ENCODE results near the gene HSPA14.
"Not testable (repeated sequence)": the region's sequence is repeated elsewhere in the genome, so short reads cannot be mapped to it uniquely, and the experiment has no call there.

HSPA14 gene

GRCh38 chr10:14837757-14838581 is at the start of gene HSPA14, which contains the start of the genes CDNF and MSANTD7:
TSS of gene HSPA14 (plus strand) at chr10:14838306. CDS start at chr10:14838403, 97 bp downstream.
TSS of gene CDNF (minus strand) at chr10:14838037. CDS start at chr10:14837946, 91 bp downstream.
TSS of gene MSANTD7 (plus strand) at chr10:14838306. CDS start at chr10:14842285, 3,979 bp downstream.
- peak; percentile 91 for DNase-seq

- DNase-seq = no peak
Measured at GRCh38 chr10:14798636-14799035, 39.5 kb upstream of the HSPA14 start.

GRCh38 chr10:14800397-14800796 is 37.7 kb upstream of the HSPA14 start:
- DNase-seq = no peak

GRCh38 chr10:14801723-14802122 is 36.4 kb upstream of the HSPA14 start:
- DNase-seq = no peak

- DNase-seq = no peak
Measured at GRCh38 chr10:14803827-14804226, 34.3 kb upstream of the HSPA14 start.

- DNase-seq = no peak
Measured at GRCh38 chr10:14806318-14806717, 31.8 kb upstream of the HSPA14 start.

- no peak for DNase-seq
Measured at GRCh38 chr10:14810969-14811953, 26.8 kb upstream of the HSPA14 start.

- DNase-seq = no peak
Measured at GRCh38 chr10:14812271-14812670, 25.8 kb upstream of the HSPA14 start.

- DNase-seq = no peak
Measured at GRCh38 chr10:14815681-14816080, 22.4 kb upstream of the HSPA14 start.

DNA sequence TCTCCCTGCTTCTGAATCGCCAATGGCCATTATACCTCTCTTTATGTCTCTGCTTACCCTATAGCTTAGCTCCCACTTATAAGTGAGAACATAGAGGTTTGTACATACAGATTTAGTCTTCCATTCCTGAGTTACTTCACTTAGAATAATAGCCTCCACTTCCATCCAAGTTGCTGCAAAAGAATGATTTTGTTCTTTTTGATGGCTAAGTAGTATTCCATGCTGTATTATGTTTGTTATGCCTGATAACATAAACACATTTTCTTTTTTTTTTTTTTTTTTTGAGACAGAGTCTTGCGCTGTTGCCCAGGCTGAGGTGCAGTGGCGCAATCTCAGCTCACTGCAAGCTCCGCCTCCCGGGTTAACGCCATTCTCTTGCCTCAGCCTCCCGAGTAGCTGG is 21.4 kb upstream of the HSPA14 start:
- not testable (repeated sequence) for DNase-seq

DNA sequence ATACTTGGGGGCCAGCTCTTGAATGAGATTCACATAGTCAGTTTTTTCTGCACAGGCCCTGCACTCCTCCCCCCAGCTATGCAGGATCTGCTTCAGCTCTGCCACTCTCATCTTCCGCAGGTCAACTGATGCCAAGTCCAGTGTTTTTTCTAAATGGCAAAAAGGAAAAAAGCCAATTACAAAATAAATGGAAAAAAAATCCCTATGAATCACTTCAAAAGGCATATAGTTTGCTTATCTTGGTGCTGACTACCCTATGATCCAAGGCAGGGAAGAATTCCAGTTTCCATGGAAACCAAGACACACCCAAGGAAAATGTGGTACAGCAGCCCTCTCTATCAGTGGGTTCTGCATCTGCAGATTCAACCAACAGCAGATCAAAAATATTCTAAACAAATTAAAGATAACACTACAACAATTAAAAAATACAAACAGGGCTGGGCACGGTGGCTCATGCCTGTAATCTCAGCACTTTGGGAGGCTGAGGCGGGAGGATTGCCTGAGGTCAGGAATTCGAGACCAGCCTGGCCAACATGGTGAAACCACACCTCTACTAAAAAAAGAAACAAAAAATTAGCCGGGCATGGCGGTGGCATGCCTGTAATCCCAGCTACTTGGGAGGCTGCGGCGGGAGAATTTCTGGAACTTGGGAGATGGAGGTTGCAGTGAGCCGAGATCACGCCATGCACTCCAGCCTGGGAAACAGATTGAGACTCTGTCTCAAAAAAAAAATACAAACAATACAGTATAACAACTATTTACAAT is 17.9 kb upstream of the HSPA14 start:
- DNase-seq = no peak

DNA sequence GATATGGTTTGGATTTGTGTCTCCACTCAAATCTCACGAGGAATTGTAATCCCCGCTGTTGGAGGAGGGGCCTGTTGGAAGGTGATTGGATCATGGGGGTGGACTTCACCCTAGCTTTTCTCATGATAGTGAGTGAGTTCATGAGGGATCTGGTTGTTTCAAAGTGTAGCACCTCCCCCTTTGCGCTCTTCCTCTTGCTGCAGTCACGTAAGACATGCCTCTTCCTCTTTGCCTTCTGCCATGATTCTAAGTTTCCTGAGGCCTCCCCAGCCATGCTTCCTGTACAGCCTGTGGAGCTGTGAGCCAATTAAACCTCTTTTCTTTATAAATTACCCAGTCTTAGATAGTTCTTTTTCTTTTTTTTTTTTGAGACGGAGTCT is 17.3 kb upstream of the HSPA14 start:
- DNase-seq = no peak

GRCh38 chr10:14821635-14822375 is 16.3 kb upstream of the HSPA14 start:
- no peak for DNase-seq

DNA sequence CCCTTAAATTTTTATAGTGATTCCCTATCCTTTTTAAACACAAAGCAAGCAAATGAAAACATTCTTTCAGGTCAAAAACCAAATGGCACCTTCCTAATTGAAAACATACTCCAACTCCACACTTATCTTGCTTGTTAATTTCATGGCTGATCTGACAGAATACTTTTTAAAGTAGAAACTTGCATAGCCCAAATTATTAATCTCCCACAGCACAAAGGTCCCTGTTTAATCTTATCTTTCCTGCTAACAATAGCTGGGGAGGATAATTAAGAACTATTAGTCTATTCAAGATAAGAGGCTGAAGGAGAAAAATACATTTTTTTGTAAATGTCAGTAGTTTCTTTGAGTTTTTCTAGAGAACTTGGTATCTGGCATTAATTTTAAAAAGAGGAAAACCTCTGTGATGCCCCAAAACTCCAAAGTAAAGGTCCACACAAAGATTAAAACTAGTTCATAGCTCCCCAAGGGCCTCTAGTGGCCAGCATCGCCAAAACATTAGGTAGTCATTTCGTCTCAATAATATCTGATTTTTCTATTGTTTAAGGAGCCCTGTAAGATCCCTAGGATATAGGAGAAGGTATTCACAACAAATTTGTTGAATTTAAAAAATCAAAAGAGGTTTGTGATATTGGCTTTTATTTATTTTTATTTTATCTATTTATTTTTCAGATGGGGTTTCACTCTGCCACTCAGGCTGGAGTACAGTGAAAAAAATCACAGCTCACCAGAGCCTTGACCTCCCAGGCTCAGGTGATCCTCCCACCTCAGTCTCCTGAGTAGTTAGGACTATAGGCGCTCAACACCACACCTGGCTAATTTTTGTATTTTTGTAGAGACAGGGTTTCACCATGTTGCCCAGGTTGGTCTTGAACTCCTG is 15.0 kb upstream of the HSPA14 start:
- DNase-seq = no peak

DNA sequence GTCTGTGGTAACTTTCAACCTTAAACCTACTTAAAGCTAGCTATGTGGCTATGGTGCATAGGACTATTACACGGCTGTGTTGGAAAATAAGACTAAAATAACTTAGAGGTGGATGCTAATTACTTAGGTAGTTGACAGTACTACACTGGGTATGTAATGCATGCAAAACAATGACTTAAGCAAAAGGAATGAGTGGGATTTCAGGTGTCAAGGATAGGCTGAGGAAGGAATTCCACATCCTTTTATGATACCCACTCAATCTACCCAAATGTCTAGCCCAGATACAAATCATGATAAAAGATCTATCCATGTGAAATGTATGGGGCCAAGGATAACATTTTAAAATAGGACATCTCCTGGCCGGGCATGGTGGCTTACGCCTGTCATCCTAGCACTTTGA is 14.1 kb upstream of the HSPA14 start:
- DNase-seq = no peak

- no peak for DNase-seq
Measured at GRCh38 chr10:14826076-14826829, 11.9 kb upstream of the HSPA14 start.

GRCh38 chr10:14833106-14833505 is 5.0 kb upstream of the HSPA14 start:
- DNase-seq = no peak

- no peak for DNase-seq
Measured at GRCh38 chr10:14836208-14836607, 1.9 kb upstream of the HSPA14 start.

GRCh38 chr10:14837003-14837756 is 926 bp upstream of the HSPA14 start:
- no peak for DNase-seq

All from NCI-H2171 (cell line).